Parathyroid adenoma (tissue), 2 donors: ENCODE data around the gene DTNA.

ENCODE experiments used
- H2AFZ ChIP-seq: fragments of 300-600 bp; sonication (generic); one replicate; pipeline ENCODE4 v1.7.0; 2017; ENCODE audit warnings: antibody characterized with exemption, mild to moderate bottlenecking
- H3K27ac ChIP-seq: fragments of 300-600 bp; sonication (generic); one replicate; pipeline ENCODE4 v1.7.0; 2017
- H3K27me3 ChIP-seq: fragments of 300-600 bp; sonication (generic); one replicate; pipeline ENCODE4 v1.7.0; 2017; ENCODE audit warnings: low read length; ENCODE audit not compliant: control insufficient read depth, insufficient read depth
- H3K36me3 ChIP-seq: fragments of 300-600 bp; sonication (generic); one replicate; pipeline ENCODE4 v1.7.0; 2017; ENCODE audit warnings: low read length; ENCODE audit not compliant: control insufficient read depth, insufficient read depth
- H3K4me1 ChIP-seq: fragments of 300-600 bp; sonication (generic); one replicate; pipeline ENCODE4 v1.7.0; 2017; ENCODE audit warnings: control low read depth
- H3K4me2 ChIP-seq: fragments of 300-600 bp; sonication (generic); one replicate; pipeline ENCODE4 v1.7.0; 2017; ENCODE audit warnings: low read length
- H3K4me3 ChIP-seq: fragments of 300-600 bp; sonication (generic); one replicate; pipeline ENCODE4 v1.7.0; 2017; ENCODE audit warnings: low read depth, low read length
- H3K79me2 ChIP-seq: fragments of 300-600 bp; sonication (generic); one replicate; pipeline ENCODE4 v1.7.0; 2017; ENCODE audit warnings: control low read depth
- H3K9ac ChIP-seq: fragments of 300-600 bp; sonication (generic); one replicate; pipeline ENCODE4 v1.7.0; 2017; ENCODE audit warnings: mild to moderate bottlenecking
- H3K9me3 ChIP-seq: fragments of 300-600 bp; sonication (generic); one replicate; pipeline ENCODE4 v1.7.0; 2017; ENCODE audit warnings: low read length; ENCODE audit not compliant: control insufficient read depth
- CTCF ChIP-seq: fragments of 300-600 bp; sonication (generic); IDR thresholded peaks from one replicate; pipeline ENCODE4 v1.7.0; 2017; ENCODE audit warnings: antibody characterized with exemption, mild to moderate bottlenecking
- donor health status: primary hyperparathyroidism.

The DTNA gene

GRCh38 chr18:34738175-34738894 is 28.2 kb downstream of the DTNA start:
- no peak overlapping the region for H3K9ac ChIP-seq
- no peak overlapping the region for H3K4me3 ChIP-seq

GRCh38 chr18:34740101-34740500 is 30.0 kb downstream of the DTNA start:
- H3K36me3 ChIP-seq, result no peaks in the 10 kb centered on the region
- no peaks in the 10 kb centered on the region for H3K27me3 ChIP-seq
- H3K4me3 ChIP-seq, result no peak overlapping the region
- no peak overlapping the region for H3K27ac ChIP-seq
- H3K4me2 ChIP-seq, result no peak overlapping the region
- no peaks in the 10 kb centered on the region for H3K79me2 ChIP-seq
- H3K4me1 ChIP-seq, result no peaks in the 10 kb centered on the region
- no peak for TF ChIP-seq CTCF
- H2AFZ ChIP-seq, result no peak overlapping the region
- H3K9me3 ChIP-seq, result no peaks in the 10 kb centered on the region
- H3K9ac ChIP-seq, result no peak overlapping the region

More at GRCh38 chr18:34738175-34738894, 28.2 kb downstream of the DTNA start:
- no peaks in the 10 kb centered on the region for H3K79me2 ChIP-seq
- no peak overlapping the region for H3K4me2 ChIP-seq
- no peaks in the 10 kb centered on the region for H3K27me3 ChIP-seq
- TF ChIP-seq CTCF, result no peak
- no peak overlapping the region for H2AFZ ChIP-seq
- no peaks in the 10 kb centered on the region for H3K36me3 ChIP-seq
- H3K27ac ChIP-seq, result no peak overlapping the region
- H3K9me3 ChIP-seq, result no peaks in the 10 kb centered on the region
- no peaks in the 10 kb centered on the region for H3K4me1 ChIP-seq

- Histone ChIP-seq H3K9me3 (no peaks in the 10 kb centered on the region), H3K36me3 (no peaks in the 10 kb centered on the region), H2AFZ (no peak overlapping the region), H3K4me3 (no peak overlapping the region), H3K79me2 (no peaks in the 10 kb centered on the region), H3K9ac (no peak overlapping the region), H3K4me2 (no peak overlapping the region), H3K4me1 (no peaks in the 10 kb centered on the region), H3K27ac (no peak overlapping the region), H3K27me3 (no peaks in the 10 kb centered on the region)
- no peak for TF ChIP-seq CTCF
Measured at GRCh38 chr18:34740724-34741123, 30.6 kb downstream of the DTNA start.

- no peak for TF ChIP-seq CTCF
- Histone ChIP-seq H3K79me2 (no peaks in the 10 kb centered on the region), H3K27me3 (no peaks in the 10 kb centered on the region), H3K4me2 (no peak overlapping the region), H3K4me1 (no peaks in the 10 kb centered on the region), H3K27ac (no peak overlapping the region), H3K9ac (no peak overlapping the region), H3K4me3 (no peak overlapping the region), H3K9me3 (no peaks in the 10 kb centered on the region), H3K36me3 (no peaks in the 10 kb centered on the region), H2AFZ (no peak overlapping the region)
Measured at GRCh38 chr18:34741401-34741800, 31.3 kb downstream of the DTNA start.

GRCh38 chr18:34742891-34743341 is 32.8 kb downstream of the DTNA start:
- Histone ChIP-seq H3K4me3 (no peak overlapping the region), H3K27me3 (no peaks in the 10 kb centered on the region), H3K4me2 (no peak overlapping the region), H2AFZ (no peak overlapping the region), H3K79me2 (no peaks in the 10 kb centered on the region), H3K27ac (no peak overlapping the region), H3K9ac (no peak overlapping the region), H3K36me3 (no peaks in the 10 kb centered on the region), H3K4me1 (no peaks in the 10 kb centered on the region), H3K9me3 (no peaks in the 10 kb centered on the region)
- no peak for TF ChIP-seq CTCF
